Ishikawa (cell line): ENCODE results near the gene ZAR1L.

Experiments
- CEBPB ChIP-seq: IDR thresholded peaks from 2 replicates; pipeline ENCODE4 v1.6.1; 2012
- EP300 ChIP-seq: IDR thresholded peaks from 2 replicates; pipeline ENCODE4 v1.6.1; 2012; ENCODE audit warnings: borderline replicate concordance
- RAD21 ChIP-seq: IDR thresholded peaks from 2 replicates; pipeline ENCODE4 v1.6.1; 2012; ENCODE audit warnings: low read depth
- TCF12 ChIP-seq: IDR thresholded peaks from 2 replicates; pipeline ENCODE4 v1.6.1; 2012; ENCODE audit warnings: low read depth
- ZBTB7A ChIP-seq: IDR thresholded peaks from 2 replicates; pipeline ENCODE4 v1.6.1; 2012; ENCODE audit warnings: low read depth

GRCh38 chr13:32316501-32316900 lies 1.3 kb upstream of the ZAR1L start:
- TF ChIP-seq TCF12 (no peak), RAD21 (no peak), EP300 (no peak), CEBPB (no peak), ZBTB7A (no peak)
